B cell (primary cell): ENCODE data around the gene MPP4. TPM values are rescaled to one million over a fixed set of nuclear protein-coding genes. Genes with fewer than 3 reads are reported as not detected.

ENCODE experiments used
- ATAC-seq: fragments of 200-7000 bp; cut with Tn5 transposase; one replicate; pipeline ENCODE4 v1.10.0; 2021; ENCODE audit warnings: low read depth, mild to moderate bottlenecking, moderate number of reproducible peaks, moderate library complexity
- CTCF ChIA-PET: fragments of 350-600 bp; sonication (Branson Sonifier 250); formaldehyde crosslinking; loops from one replicate; lab custom pipeline; 2021; ENCODE audit warnings: antibody characterized with exemption, inconsistent platforms; lab: Charles Lee
- POLR2A ChIA-PET: fragments of 350-600 bp; sonication (Branson Sonifier 250); formaldehyde crosslinking; loops from one replicate; lab custom pipeline; 2021; ENCODE audit warnings: antibody characterized with exemption; lab: Charles Lee
- DNase-seq: peaks from one replicate; pipeline ENCODE4 v3.0.0; 2013
- H2AFZ ChIP-seq: 2 replicates; pipeline ENCODE4 v1.6.1; 2012; ENCODE audit warnings: mild to moderate bottlenecking, low read depth, low read length; ENCODE audit not compliant: insufficient read depth, poor library complexity, severe bottlenecking
- H3K27ac ChIP-seq, 2 donors: 1 replicate in 1 of 2; 2 replicates in 1 of 2; pipeline ENCODE4 v1.5.1; 2012 to 2013; ENCODE audit warnings: low read length in 2 of 2, mild to moderate bottlenecking in 2 of 2, moderate library complexity in 1 of 2
- H3K27me3 ChIP-seq, 4 experiments: fragments of 200-600 bp in 1 of 4; sonication (generic) in 1 of 4; replicated peaks in 1 of 4; 1 replicate in 2 of 4; 2 replicates in 2 of 4; pipeline versions ENCODE4 v1.6.1 to v1.7.0; 2013 to 2016; ENCODE audit warnings: low read length in 3 of 4, mild to moderate bottlenecking in 2 of 4, mixed read lengths in 1 of 4, moderate library complexity in 1 of 4; ENCODE audit not compliant: insufficient read depth in 4 of 4, control insufficient read depth in 3 of 4; ENCODE audit errors: control extremely low read depth in 1 of 4
- H3K36me3 ChIP-seq, 2 experiments: replicated peaks in 1 of 2; 1 replicate in 1 of 2; 2 replicates in 1 of 2; pipeline versions ENCODE4 v1.6.1 to v1.7.1; 2013; ENCODE audit warnings: low read length in 1 of 2; ENCODE audit not compliant: insufficient read depth in 2 of 2, control insufficient read depth in 1 of 2; ENCODE audit errors: control extremely low read depth in 1 of 2, extremely low read depth in 1 of 2
- H3K4me1 ChIP-seq, 2 donors: fragments of 200-600 bp in 1 of 2; sonication (generic) in 1 of 2; 1 replicate in 1 of 2; 2 replicates in 1 of 2; pipeline versions ENCODE4 v1.5.1 to v1.6.1; 2013 to 2017; ENCODE audit warnings: low read length in 2 of 2; ENCODE audit not compliant: control insufficient read depth in 2 of 2, insufficient read depth in 2 of 2
- H3K4me2 ChIP-seq: replicated peaks from 2 replicates; pipeline ENCODE3; 2012; ENCODE audit warnings: mild to moderate bottlenecking, low read depth, low read length; ENCODE audit not compliant: poor library complexity, severe bottlenecking
- H3K4me3 ChIP-seq, 5 experiments: fragments of 200-600 bp in 1 of 5; sonication (generic) in 1 of 5; 1 replicate in 3 of 5; 2 replicates in 2 of 5; pipeline versions ENCODE4 v1.5.1 to v1.7.0; 2011 to 2016; ENCODE audit warnings: low read length in 4 of 5, mild to moderate bottlenecking in 4 of 5, low read depth in 2 of 5, control low read depth in 1 of 5, moderate library complexity in 1 of 5; ENCODE audit not compliant: insufficient read depth in 1 of 5; ENCODE audit errors: control extremely low read depth in 1 of 5, extremely low read depth in 1 of 5
- H3K79me2 ChIP-seq: fragments of 200-600 bp; sonication (generic); one replicate; pipeline ENCODE4 v1.6.0; 2016; ENCODE audit warnings: low read length; ENCODE audit not compliant: control insufficient read depth, insufficient read depth
- H3K9ac ChIP-seq: fragments of 200-600 bp; sonication (generic); 2 replicates; pipeline ENCODE4 v1.6.1; 2017; ENCODE audit warnings: mild to moderate bottlenecking, low read length, moderate library complexity
- H3K9me3 ChIP-seq, 3 donors: one replicate each; pipeline versions ENCODE4 v1.6.1 to v1.7.1; 2013; ENCODE audit warnings: low read length in 2 of 3; ENCODE audit not compliant: control insufficient read depth in 2 of 3, insufficient read depth in 1 of 3; ENCODE audit errors: control extremely low read depth in 1 of 3
- H4K20me1 ChIP-seq: 2 replicates; pipeline ENCODE4 v1.6.0; 2012; ENCODE audit warnings: mild to moderate bottlenecking, low read length; ENCODE audit not compliant: insufficient read depth, control insufficient read depth, poor library complexity, severe bottlenecking
- H3K27ac Mint-ChIP-seq: one replicate; pipeline ENCODE4 v1.8.0; 2021; ENCODE audit warnings: mixed read lengths
- H3K27me3 Mint-ChIP-seq: one replicate; pipeline ENCODE4 v1.8.0; 2021; ENCODE audit warnings: mixed read lengths
- H3K4me1 Mint-ChIP-seq: one replicate; pipeline ENCODE4 v1.8.0; 2021; ENCODE audit warnings: mixed read lengths
- H3K4me3 Mint-ChIP-seq: one replicate; pipeline ENCODE4 v1.8.0; 2021; ENCODE audit warnings: mixed read lengths
- H3K9me3 Mint-ChIP-seq: one replicate; pipeline ENCODE4 v1.8.0; 2022; ENCODE audit warnings: mixed read lengths; ENCODE audit not compliant: insufficient read depth
- EZH2 ChIP-seq: IDR thresholded peaks from 2 replicates; pipeline ENCODE4 v1.6.1; 2012; ENCODE audit warnings: borderline replicate concordance, low read depth, mild to moderate bottlenecking, moderate library complexity, low read length; ENCODE audit not compliant: insufficient read depth, poor library complexity, severe bottlenecking
- WGBS: methylation state at CpG from one replicate; pipeline ENCODE4 v1.1.5; 2013; ENCODE audit warnings: missing lambda C conversion rate; ENCODE audit not compliant: insufficient coverage; 5-methylcytosine and 5-hydroxymethylcytosine counted together
- intact Hi-C: fragments of 100-400 bp; cut with micrococcal nuclease; formaldehyde crosslinking; loops from one replicate; pipeline ENCODE4 v1.10.0; 2022
- polyA plus RNA-seq: library from polyadenylated mRNA; depleted of rRNA; stranded (reverse); fragments of >200 nt; gene quantifications from 2 replicates; pipeline ENCODE4 v1.2.3, GENCODE V29; 2012
- total RNA-seq, 2 donors: library from RNA; stranded (reverse); fragments of 120-200 nt in 1 of 2; gene quantifications; 1 replicate in 1 of 2; 2 replicates in 1 of 2; pipeline versions ENCODE4 v1.2.3 to v1.2.4, GENCODE V29; 2013 to 2022
- TF ChIP-seq, protein P1 (sequence below): fragments of 200-600 bp; IDR thresholded peaks from one replicate; pipeline ENCODE4 v1.8.0; 2022; ENCODE audit warnings: antibody characterized with exemption, mild to moderate bottlenecking

The MPP4 gene
- total and polyA plus RNA-seq, 2 donors (not counting 1 experiment from before 2014, with no cell fraction given), result not detected

GRCh38 chr2:201618744-201619662 is 79.4 kb downstream of the MPP4 start:
- Mint-ChIP-seq H3K27ac (no peak overlapping the region), H3K27me3 (peaks cover under 1% of the 10 kb centered on the region), H3K4me3 (no peak overlapping the region), H3K9me3 (no peaks in the 10 kb centered on the region), H3K4me1 (no peaks in the 10 kb centered on the region)
- Histone ChIP-seq H3K9ac (no peak overlapping the region), H3K4me2 (no peak overlapping the region), H3K27me3 (no peaks in the 10 kb centered on the region), H3K36me3 (no peaks in the 10 kb centered on the region), H3K4me3 (no peak overlapping the region), H3K27ac (no peak overlapping the region), H3K79me2 (no peaks in the 10 kb centered on the region), H4K20me1 (no peaks in the 10 kb centered on the region), H3K4me1 (no peaks in the 10 kb centered on the region), H3K9me3 (no peaks in the 10 kb centered on the region), H2AFZ (no peak overlapping the region)
- TF ChIP-seq, protein P1, sequence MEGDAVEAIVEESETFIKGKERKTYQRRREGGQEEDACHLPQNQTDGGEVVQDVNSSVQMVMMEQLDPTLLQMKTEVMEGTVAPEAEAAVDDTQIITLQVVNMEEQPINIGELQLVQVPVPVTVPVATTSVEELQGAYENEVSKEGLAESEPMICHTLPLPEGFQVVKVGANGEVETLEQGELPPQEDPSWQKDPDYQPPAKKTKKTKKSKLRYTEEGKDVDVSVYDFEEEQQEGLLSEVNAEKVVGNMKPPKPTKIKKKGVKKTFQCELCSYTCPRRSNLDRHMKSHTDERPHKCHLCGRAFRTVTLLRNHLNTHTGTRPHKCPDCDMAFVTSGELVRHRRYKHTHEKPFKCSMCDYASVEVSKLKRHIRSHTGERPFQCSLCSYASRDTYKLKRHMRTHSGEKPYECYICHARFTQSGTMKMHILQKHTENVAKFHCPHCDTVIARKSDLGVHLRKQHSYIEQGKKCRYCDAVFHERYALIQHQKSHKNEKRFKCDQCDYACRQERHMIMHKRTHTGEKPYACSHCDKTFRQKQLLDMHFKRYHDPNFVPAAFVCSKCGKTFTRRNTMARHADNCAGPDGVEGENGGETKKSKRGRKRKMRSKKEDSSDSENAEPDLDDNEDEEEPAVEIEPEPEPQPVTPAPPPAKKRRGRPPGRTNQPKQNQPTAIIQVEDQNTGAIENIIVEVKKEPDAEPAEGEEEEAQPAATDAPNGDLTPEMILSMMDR, result no peak
- no peak for TF ChIP-seq EZH2
- peak; percentile 27 for DNase-seq
- no peak for ATAC-seq
- ChIA-PET POLR2A (no interaction called here), CTCF (no interaction called here)
- WGBS, result 64% methylated on average over 37 of the region's 39 CpGs
- intact Hi-C loops, result no loop called here

DNA sequence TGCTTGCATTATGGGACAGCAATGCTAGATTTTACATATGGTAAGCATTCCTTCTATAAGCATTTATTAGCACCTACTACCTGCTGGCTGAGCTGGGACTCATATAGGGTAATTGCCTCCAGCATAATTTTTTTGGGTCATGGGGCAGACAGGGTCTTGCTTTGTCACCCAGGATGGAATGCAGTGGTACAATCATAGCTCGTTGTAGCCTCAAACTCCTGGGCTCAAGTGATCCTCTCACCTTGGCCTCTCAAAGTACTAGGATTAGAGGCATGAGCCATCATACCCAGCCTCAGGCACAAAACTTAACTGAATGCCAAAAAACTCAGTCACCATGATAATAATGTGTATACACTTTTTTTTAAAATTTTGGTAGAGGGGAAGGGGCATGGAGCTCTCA is 90.4 kb downstream of the MPP4 start:
- no peak overlapping the region for H3K27ac ChIP-seq
- no peaks in the 10 kb centered on the region for H3K79me2 ChIP-seq
- no peaks in the 10 kb centered on the region for H4K20me1 ChIP-seq
- intact Hi-C loops, result no loop called here
- DNase-seq (no peak), ATAC-seq (no peak)
- H2AFZ ChIP-seq, result no peak overlapping the region
- H3K4me2 ChIP-seq, result no peak overlapping the region
- no peak overlapping the region for H3K4me3 ChIP-seq
- ChIA-PET POLR2A (no interaction called here), CTCF (no interaction called here)
- peaks cover 0 to 10% (median 0%) of the 10 kb centered on the region in 4 experiments for H3K27me3 ChIP-seq
- Mint-ChIP-seq H3K27ac (no peak overlapping the region), H3K9me3 (no peaks in the 10 kb centered on the region), H3K4me1 (no peaks in the 10 kb centered on the region), H3K4me3 (no peak overlapping the region), H3K27me3 (peaks cover 30% of the 10 kb centered on the region)
- H3K9me3 ChIP-seq, result peaks cover 0 to 9% (median 0%) of the 10 kb centered on the region in 3 donors
- 71% methylated on average over 1 of the region's 1 CpG for WGBS
- no peak overlapping the region for H3K9ac ChIP-seq
- H3K4me1 ChIP-seq, result no peaks in the 10 kb centered on the region
- no peaks in the 10 kb centered on the region for H3K36me3 ChIP-seq
- TF ChIP-seq EZH2, result no peak
- TF ChIP-seq, protein P1, result no peak
